ENCODE results near the gene NOTCH4.
A peak's percentile ranks its signal among the peaks of the same experiment; 100 is the strongest.

Gene NOTCH4

DNA sequence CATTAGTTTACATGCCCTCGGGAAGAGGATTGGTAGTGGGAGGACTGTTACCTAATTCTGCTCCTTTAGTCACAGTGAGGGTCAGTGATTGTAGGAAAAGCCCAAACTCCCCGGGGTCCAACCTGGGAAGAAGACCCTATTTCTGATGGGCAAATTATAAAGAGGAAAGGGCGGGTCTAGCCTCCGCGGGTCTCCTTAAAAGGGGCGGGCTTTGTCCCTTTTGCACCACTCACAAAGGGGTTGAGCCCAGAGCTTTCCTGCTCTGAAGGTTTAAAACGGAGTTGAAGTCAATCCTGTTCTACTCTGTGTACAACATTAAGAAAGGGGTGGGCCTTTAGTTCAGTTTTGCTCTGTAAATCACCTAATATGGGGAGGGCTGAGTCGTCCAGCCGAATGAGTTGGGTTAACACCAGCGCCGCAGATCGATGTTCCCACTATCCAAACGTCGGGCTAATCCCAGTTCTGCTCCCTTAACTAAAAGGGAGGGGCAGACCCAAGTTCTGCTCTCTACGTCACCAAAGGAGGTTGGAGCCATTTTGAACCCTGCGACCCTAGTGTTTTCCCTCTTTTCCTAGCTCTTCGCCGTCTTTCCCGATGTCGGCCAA lies 46.6 kb downstream of the NOTCH4 start (continued):
- no peak for TF ChIP-seq ZNF645 (tag by site-specific recombination; IDR thresholded peaks at IDR 0.05)
- no peak for TF ChIP-seq ZNF350 (tag by site-specific recombination; IDR thresholded peaks at IDR 0.05)
- TF ChIP-seq ZSCAN16 (tag by site-specific recombination; IDR thresholded peaks at IDR 0.05), result no peak
- no peak for TF ChIP-seq ZNF302 (tag by site-specific recombination; IDR thresholded peaks at IDR 0.05; ENCODE audit: low read depth)
- no peak for TF ChIP-seq ZNF114 (tag by site-specific recombination; IDR thresholded peaks at IDR 0.05)
- TF ChIP-seq HOXA7 (CRISPR knock-in tag; IDR thresholded peaks at IDR 0.05; ENCODE audit: borderline replicate concordance), result no peak
- TF ChIP-seq BCL11B (tag by site-specific recombination; IDR thresholded peaks at IDR 0.05; ENCODE audit: low read depth), result no peak
- no peak for TF ChIP-seq ZSCAN23 (tag by site-specific recombination; IDR thresholded peaks at IDR 0.05)
- no peak for TF ChIP-seq GFI1B (tag by site-specific recombination; IDR thresholded peaks at IDR 0.05)
- TF ChIP-seq, protein P1, sequence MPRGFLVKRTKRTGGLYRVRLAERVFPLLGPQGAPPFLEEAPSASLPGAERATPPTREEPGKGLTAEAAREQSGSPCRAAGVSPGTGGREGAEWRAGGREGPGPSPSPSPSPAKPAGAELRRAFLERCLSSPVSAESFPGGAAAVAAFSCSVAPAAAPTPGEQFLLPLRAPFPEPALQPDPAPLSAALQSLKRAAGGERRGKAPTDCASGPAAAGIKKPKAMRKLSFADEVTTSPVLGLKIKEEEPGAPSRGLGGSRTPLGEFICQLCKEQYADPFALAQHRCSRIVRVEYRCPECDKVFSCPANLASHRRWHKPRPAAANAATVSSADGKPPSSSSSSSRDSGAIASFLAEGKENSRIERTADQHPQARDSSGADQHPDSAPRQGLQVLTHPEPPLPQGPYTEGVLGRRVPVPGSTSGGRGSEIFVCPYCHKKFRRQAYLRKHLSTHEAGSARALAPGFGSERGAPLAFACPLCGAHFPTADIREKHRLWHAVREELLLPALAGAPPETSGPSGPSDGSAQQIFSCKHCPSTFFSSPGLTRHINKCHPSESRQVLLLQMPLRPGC (tag by site-specific recombination; IDR thresholded peaks at IDR 0.05), result peak; percentile 1; the same call in 1 of the 2 replicates
- no peak for TF ChIP-seq ZNF19 (tag by site-specific recombination; IDR thresholded peaks at IDR 0.05; ENCODE audit: low read depth)
- TF ChIP-seq ZNF529 (tag by site-specific recombination; IDR thresholded peaks at IDR 0.05; ENCODE audit: insufficient replicate concordance), result no peak
- no peak for TF ChIP-seq SCRT2 (tag by site-specific recombination; IDR thresholded peaks at IDR 0.05)
- 0 out of 2 replicates have a peak, but pooled peaks have one; percentile 35 for TF ChIP-seq SP7 (tag by site-specific recombination; IDR thresholded peaks at IDR 0.05)
- peak; percentile 63; the same call in 1 of the 2 replicates for TF ChIP-seq ZNF629 (tag by site-specific recombination; IDR thresholded peaks at IDR 0.05)
- TF ChIP-seq, protein P2, sequence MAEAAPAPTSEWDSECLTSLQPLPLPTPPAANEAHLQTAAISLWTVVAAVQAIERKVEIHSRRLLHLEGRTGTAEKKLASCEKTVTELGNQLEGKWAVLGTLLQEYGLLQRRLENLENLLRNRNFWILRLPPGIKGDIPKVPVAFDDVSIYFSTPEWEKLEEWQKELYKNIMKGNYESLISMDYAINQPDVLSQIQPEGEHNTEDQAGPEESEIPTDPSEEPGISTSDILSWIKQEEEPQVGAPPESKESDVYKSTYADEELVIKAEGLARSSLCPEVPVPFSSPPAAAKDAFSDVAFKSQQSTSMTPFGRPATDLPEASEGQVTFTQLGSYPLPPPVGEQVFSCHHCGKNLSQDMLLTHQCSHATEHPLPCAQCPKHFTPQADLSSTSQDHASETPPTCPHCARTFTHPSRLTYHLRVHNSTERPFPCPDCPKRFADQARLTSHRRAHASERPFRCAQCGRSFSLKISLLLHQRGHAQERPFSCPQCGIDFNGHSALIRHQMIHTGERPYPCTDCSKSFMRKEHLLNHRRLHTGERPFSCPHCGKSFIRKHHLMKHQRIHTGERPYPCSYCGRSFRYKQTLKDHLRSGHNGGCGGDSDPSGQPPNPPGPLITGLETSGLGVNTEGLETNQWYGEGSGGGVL (tag by site-specific recombination; IDR thresholded peaks at IDR 0.05), result no peak
- TF ChIP-seq SP3 (tag by site-specific recombination; IDR thresholded peaks at IDR 0.05), result peak; percentile 51; the same call in 1 of the 2 replicates
- no peak for TF ChIP-seq KLF7 (tag by site-specific recombination; IDR thresholded peaks at IDR 0.05; ENCODE audit: borderline replicate concordance)
- TF ChIP-seq ZNF423 (tag by site-specific recombination; IDR thresholded peaks at IDR 0.05), result no peak
- TF ChIP-seq, protein P3, sequence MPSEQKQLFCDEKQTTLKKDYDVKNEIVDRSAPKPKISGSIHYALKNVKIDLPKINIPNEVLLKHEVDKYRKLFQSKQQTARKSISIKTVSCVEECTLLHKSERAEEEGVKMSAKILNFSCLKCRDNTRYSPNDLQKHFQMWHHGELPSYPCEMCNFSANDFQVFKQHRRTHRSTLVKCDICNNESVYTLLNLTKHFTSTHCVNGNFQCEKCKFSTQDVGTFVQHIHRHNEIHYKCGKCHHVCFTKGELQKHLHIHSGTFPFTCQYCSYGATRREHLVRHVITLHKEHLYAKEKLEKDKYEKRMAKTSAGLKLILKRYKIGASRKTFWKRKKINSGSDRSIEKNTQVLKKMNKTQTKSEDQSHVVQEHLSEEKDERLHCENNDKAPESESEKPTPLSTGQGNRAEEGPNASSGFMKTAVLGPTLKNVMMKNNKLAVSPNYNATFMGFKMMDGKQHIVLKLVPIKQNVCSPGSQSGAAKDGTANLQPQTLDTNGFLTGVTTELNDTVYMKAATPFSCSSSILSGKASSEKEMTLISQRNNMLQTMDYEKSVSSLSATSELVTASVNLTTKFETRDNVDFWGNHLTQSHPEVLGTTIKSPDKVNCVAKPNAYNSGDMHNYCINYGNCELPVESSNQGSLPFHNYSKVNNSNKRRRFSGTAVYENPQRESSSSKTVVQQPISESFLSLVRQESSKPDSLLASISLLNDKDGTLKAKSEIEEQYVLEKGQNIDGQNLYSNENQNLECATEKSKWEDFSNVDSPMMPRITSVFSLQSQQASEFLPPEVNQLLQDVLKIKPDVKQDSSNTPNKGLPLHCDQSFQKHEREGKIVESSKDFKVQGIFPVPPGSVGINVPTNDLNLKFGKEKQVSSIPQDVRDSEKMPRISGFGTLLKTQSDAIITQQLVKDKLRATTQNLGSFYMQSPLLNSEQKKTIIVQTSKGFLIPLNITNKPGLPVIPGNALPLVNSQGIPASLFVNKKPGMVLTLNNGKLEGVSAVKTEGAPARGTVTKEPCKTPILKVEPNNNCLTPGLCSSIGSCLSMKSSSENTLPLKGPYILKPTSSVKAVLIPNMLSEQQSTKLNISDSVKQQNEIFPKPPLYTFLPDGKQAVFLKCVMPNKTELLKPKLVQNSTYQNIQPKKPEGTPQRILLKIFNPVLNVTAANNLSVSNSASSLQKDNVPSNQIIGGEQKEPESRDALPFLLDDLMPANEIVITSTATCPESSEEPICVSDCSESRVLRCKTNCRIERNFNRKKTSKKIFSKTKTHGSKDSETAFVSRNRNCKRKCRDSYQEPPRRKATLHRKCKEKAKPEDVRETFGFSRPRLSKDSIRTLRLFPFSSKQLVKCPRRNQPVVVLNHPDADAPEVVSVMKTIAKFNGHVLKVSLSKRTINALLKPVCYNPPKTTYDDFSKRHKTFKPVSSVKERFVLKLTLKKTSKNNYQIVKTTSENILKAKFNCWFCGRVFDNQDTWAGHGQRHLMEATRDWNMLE (tag by site-specific recombination; conservative IDR thresholded peaks at IDR 0.05; ENCODE audit: low read depth), result 0 out of 2 replicates have a peak, but pooled peaks have one; percentile 11
- no peak for TF ChIP-seq ZNF621 (tag by site-specific recombination; IDR thresholded peaks at IDR 0.05)
- TF ChIP-seq, protein P4, sequence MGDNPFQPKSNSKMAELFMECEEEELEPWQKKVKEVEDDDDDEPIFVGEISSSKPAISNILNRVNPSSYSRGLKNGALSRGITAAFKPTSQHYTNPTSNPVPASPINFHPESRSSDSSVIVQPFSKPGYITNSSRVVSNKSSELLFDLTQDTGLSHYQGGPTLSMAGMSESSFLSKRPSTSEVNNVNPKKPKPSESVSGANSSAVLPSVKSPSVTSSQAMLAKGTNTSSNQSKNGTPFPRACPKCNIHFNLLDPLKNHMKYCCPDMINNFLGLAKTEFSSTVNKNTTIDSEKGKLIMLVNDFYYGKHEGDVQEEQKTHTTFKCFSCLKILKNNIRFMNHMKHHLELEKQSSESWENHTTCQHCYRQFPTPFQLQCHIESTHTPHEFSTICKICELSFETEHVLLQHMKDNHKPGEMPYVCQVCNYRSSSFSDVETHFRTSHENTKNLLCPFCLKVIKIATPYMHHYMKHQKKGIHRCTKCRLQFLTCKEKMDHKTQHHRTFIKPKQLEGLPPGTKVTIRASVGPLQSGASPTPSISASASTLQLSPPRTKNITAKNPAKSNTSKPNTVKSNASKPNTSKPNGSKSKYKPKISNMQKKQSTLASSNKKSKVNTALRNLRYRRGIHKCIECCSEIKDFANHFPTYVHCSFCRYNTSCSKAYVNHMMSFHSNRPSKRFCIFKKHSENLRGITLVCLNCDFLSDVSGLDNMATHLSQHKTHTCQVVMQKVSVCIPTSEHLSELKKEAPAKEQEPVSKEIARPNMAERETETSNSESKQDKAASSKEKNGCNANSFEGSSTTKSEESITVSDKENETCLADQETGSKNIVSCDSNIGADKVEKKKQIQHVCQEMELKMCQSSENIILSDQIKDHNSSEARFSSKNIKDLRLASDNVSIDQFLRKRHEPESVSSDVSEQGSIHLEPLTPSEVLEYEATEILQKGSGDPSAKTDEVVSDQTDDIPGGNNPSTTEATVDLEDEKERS (tag by site-specific recombination; IDR thresholded peaks at IDR 0.05), result no peak
- no peak for TF ChIP-seq ZNF843 (tag by site-specific recombination; IDR thresholded peaks at IDR 0.05)
- peak; percentile 86 for TF ChIP-seq ZNF561 (tag by site-specific recombination; IDR thresholded peaks at IDR 0.05; ENCODE audit: borderline replicate concordance)
- no peak for TF ChIP-seq ZNF837 (tag by site-specific recombination; IDR thresholded peaks at IDR 0.05)
- TF ChIP-seq ZNF324 (tag by site-specific recombination; IDR thresholded peaks at IDR 0.05), result peak; percentile 25; the same call in 1 of the 2 replicates
- no peak for TF ChIP-seq KLF1 (tag by site-specific recombination; IDR thresholded peaks at IDR 0.05)
- no peak for TF ChIP-seq ZBTB1 (tag by site-specific recombination; IDR thresholded peaks at IDR 0.05)
- peak; percentile 91 for TF ChIP-seq ZNF660 (tag by site-specific recombination; IDR thresholded peaks at IDR 0.05)

Measured in HEK293 (cell line).